Activated CD4-positive, CD25-positive, alpha-beta regulatory T cell treated with anti-CD3 and anti-CD28 coated beads, Interleukin-2, amount 50 U/mL, for 16 hours (primary cell): Measurements from ENCODE around the gene GORAB.

Experiments used
- DNase-seq: peaks from one replicate; pipeline ENCODE4 v3.0.0-alpha.2; 2020; ENCODE audit warnings: low read depth, low spot score

GORAB gene

GRCh38 chr1:170531758-170532657 lies at the start of gene GORAB:
Gene GORAB (plus strand): TSS chr1:170532166. CDS start chr1:170532224, 58 bp downstream.
- peak; percentile 68 for DNase-seq

- no peak for DNase-seq
These were observed 48.9 kb upstream of the GORAB start for GRCh38 chr1:170483051-170483450.

- DNase-seq, result no peak
These were observed 44.5 kb upstream of the GORAB start for GRCh38 chr1:170487503-170487902.

- DNase-seq, result no peak
These were observed 40.7 kb upstream of the GORAB start for GRCh38 chr1:170491291-170491690.

- no peak for DNase-seq
These were observed 37.6 kb upstream of the GORAB start for GRCh38 chr1:170494369-170494768.

DNA sequence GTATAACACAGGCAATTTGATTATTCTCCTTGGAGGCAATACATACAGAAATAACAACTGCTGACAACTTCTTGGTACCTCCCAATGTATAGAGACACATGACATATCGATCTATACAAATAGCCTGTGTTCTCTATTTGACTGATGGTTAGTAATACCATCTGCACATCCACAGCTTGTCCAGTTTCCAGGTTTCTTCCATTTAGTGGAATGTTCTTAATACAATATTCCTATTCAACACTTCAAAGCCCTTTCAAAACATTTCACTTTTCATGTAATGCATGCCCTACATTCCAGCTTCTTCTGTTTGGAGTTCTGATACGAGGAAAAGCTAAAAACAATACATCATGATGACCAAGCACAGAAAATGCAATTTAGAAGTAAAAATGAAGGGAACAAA lies 37.0 kb upstream of the GORAB start:
- DNase-seq, result no peak

- DNase-seq, result no peak
These were observed 33.1 kb upstream of the GORAB start for GRCh38 chr1:170498876-170499275.

- DNase-seq, result no peak
These were observed 28.3 kb upstream of the GORAB start for GRCh38 chr1:170503665-170504064.

DNA sequence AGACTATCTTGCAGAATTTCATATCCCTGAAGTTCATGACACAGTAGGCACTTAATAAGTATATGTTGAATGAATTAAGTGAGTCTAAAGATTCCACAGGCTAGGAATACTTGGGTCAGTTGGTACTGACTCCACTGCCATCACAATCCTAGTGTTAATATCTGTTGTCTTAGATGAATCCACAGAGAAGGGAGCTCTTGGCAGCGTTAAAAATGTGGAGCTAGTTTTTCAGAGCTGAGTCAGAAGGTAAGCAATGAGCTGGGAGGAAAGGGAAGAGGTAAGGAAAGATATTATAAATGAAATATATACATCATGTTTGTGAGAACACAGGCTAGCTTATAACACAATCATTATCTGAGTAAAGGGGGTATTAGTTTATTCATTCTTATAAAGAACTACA lies 21.8 kb upstream of the GORAB start:
- no peak for DNase-seq

DNA sequence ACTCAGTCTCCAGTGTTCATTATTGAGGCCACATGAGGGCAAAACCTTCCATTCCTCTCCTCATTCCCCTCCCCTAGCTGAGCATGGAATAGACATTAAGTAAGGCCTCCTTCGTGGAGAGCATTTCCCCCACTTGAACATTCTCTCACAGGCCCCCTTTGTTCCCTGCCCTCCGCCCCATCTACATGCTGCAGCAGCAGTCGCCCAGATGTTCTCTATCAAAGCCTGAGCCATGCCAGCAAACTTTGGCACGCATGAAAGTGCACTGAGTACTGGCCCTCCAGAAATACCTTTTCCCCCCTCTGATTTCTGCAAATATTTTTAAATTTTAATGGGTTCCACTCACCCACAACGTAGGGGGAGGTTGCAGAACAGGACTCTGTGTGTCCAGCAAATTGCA lies 20.9 kb upstream of the GORAB start:
- DNase-seq, result no peak

- DNase-seq, result no peak
These were observed 18.8 kb upstream of the GORAB start for GRCh38 chr1:170513138-170513537.

DNA sequence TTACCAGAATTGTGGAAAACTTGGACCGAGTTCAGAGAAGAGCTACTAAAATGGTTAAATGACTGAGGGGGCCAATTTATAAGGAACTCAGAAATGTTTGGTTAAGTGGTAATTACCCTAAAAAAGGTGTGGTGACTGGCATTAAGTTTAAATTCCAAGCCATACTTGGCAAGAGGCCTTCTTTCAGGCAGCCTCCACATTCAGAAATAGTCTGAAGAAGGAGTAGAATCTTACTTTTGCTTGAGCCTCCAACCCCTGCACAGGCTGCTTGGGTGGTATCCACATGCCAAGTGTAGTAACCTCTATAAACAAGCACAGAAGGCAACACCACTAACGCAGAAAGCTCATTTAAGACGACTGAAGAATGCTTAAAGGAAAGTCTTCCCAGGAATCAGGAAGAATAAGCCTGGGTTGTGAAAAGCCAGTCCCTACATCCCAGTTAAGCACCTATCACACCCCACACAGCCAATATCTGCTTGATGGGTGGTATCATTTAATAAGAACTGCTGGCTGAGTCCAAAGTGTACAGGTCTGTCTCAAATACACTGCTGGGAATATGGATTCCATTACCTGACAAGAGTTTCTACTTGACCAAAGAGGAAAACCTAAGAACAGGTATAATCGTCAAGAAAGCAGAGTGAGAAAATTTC lies 13.7 kb upstream of the GORAB start:
- DNase-seq, result no peak

DNA sequence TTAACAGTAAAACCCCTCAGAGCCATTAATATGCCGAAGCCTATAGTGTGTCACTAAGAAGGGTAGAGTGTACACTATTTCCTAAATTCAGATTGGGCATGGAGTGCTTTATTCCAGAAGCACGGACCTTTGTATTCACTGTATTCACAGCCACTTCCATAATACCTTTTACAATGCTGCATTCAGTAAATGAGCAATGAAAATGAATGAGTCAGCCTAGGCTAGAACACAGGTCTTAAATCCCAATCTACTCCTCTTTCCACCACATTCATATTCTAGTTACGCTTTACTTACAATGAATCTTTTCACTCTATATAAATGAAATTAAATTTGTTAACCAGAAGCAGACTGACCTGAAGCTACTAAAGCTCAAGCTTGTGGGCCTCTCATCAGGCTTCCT lies 13.0 kb upstream of the GORAB start:
- DNase-seq, result no peak

DNA sequence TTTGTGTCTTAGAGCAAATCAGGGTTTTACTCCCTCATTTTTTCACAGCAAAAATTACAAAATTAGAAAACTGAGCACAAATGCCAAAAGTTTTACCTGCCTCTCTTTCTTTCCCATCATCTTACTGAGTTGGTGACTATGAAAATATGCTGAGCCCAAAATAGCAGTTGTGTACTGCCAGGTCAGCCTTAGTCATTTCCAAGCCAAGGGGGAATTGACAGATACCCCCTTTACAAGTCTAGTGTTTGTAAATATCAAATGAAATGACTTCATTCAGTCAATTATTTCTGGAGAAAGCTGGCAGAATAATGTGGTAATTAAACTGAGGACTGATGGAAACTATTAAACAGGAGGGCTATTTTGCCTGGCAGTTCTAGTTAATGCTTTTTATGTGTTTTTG lies 11.4 kb upstream of the GORAB start:
- DNase-seq, result no peak

GRCh38 chr1:170521818-170522217 lies 10.1 kb upstream of the GORAB start:
- DNase-seq, result no peak

DNA sequence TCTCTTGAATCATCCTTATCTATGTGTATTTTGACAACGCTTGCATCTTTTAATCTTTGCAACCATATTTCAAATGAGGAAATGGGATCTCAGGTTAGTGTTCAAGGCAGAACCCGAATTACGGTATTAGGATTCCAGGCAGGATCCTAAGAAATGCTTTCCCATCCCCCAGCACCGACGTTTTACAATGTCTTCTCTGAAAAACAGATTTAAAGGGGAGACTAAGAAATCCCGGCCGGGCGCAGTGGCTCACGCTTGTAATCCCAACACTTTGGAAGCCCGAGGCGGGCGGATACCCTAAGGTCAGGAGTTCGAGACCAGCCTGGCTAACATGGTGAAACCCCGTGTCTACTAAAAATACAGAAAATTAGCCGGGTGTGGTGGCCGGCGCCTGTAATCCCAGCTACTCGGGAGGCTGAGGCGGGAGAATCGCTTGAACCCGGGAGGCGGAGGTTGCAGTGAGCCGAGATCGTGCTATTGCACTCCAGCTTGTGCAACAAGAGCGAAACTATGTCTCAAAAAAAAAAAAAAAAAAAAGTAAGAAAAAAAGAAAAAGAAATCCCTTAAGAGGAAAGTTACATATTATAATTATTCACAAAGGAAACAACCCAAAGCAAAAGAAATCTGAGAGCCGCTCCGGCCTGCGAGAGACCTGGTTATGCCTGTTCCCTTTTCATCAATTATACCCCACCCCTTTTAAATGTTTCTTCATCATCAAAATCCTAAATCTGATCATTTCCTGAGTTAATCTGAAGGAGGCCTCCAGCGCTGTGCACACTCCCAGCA lies 801 bp upstream of the GORAB start:
- no peak for DNase-seq

DNA sequence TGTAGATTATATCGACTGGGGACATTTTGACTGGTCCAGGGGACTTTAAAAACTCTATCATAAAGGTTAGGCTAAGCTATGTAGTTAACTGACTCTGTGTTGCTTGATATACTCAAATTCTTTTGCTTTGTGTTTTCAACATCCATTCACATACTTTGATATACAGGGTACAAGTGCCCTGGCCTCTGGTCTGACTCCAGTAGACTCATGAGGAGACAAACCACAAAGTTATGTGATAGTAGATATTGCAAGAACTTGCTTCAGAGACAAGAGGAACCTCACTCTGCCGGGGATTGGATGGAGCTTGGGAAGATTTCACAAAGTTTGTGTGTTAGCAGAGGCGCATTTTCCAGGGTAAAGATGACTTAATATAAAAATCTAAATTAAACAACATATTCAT lies 1.3 kb downstream of the GORAB start:
- no peak for DNase-seq

DNA sequence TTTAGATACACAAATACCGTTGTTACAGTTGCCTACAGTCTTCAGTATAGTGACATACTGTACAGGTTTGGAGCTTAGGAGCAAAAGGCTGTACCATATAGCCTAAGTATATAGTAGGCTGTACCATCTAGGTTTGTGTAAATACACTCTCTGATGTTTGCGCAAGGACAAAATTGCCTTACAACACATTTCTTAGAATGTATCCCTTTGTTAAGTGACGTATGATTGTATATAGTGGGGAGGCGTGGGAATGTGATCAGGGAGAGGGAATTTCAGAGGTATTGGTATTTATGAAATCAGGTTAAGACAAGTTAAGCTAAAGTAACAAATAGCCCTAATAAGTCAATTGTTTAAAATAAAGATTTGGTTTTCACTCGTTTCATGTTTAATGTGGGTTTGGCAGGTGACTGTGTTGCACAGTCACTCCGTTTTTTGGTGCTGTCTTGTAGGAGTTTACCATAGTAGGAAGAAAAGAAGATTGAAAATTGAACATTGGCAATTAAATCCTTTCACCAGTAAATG lies 2.7 kb downstream of the GORAB start:
- DNase-seq, result no peak

GRCh38 chr1:170535418-170535817 lies 3.5 kb downstream of the GORAB start:
- no peak for DNase-seq

- no peak for DNase-seq
These were observed 5.1 kb downstream of the GORAB start for GRCh38 chr1:170536924-170537551.

DNA sequence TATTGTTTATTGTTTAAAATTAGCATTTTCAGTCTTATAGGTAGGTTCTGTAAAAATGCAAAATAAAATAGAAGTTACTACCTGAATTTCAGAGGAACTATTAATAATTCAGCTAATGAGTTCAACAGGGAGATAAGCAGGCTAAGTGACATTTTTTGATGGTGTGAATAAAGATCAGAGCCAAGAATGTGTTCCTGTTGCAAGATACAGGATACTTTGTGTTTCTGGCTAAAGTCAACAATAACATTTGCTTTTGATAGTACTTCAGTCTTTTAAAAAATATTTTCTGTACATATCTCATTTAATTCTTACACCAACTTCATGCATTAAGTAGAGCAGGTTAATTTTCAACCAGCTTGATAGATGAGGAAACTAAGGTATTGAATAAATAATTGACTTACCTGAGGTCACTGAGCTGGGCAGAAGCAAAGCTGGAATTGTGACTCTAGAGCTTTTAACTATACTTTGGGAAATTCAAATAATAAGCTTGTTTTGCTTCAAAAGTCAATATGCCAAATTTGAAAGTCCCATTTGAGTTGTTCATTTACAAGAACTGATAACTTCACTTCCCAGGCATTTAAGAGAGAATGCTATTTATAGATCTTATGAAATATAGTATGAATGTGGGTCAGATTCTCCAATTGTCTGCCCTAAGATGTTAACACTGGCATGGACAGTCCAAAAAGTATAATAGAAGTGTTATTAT lies 6.0 kb downstream of the GORAB start:
- no peak for DNase-seq
